ENCODE data around the gene SLC30A4. TPM values are rescaled to one million over a fixed set of nuclear protein-coding genes. Genes with fewer than 3 reads are reported as not detected.

Gene SLC30A4
- total RNA-seq, 4 donors from 2014 or later: 8.2 to 13.1 (median 11.2) TPM

DNA sequence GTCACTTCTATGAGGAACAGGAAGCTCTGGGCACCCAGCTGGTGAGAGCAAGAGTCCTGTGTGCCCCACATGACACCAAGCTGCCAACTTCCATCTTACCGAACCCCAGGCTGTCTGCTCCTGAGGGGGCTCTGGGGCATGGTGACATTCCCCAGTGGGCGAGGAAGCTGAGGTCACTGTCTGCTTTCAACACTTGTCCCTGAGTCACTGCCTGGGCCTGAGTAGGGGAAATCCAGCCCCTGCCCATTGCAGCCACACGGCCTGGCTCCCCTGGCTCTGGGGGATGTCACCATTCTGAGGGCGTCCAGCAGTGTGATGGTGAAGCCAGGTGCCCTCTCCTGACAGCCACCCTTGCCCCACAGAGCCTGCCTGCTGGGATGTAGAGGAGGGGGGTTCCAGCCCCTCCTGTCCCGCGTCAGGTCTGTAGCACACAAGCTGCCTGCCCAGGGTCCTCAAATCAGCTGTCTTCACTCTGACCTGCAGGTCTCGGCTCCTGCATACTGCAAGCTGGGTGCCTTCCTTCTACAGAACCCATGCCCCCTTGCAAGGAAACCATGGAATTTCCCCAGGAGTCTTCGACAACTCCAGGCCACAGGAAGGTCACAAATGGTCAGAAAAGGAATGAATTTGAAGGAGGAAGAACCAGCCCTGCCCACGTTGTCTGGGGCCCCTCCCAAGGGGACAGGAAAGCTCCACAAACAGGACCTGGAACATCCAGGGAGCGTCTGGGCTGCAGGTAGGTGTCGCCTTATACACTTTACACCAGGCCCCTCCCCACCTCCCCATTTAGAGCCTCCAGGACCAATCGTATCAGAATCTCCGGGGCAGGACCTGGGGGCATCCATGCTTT, 74.3 kb downstream of the SLC30A4 start:
- H3K27me3 ChIP-seq: no peaks in the 10 kb centered on the region
- no peak overlapping the region for H3K27ac ChIP-seq
- no peaks in the 10 kb centered on the region for H3K36me3 ChIP-seq
- H3K4me3 ChIP-seq: no peak overlapping the region
- no peak for DNase-seq (ENCODE audit: low spot score in 2 of 2)
- TF ChIP-seq EP300 (IDR thresholded peaks at IDR 0.05) (no peak), POLR2A (IDR thresholded peaks at IDR 0.05) (no peak), CTCF (IDR thresholded peaks at IDR 0.05) (no peak)
- peaks cover 0 to 5% (median 0%) of the 10 kb centered on the region in 4 donors for H3K4me1 ChIP-seq
- WGBS, 2 donors: 56 to 60% methylated on average over 10 to 13 of the region's 13 CpGs
- no peaks in the 10 kb centered on the region for H3K9me3 ChIP-seq

DNA sequence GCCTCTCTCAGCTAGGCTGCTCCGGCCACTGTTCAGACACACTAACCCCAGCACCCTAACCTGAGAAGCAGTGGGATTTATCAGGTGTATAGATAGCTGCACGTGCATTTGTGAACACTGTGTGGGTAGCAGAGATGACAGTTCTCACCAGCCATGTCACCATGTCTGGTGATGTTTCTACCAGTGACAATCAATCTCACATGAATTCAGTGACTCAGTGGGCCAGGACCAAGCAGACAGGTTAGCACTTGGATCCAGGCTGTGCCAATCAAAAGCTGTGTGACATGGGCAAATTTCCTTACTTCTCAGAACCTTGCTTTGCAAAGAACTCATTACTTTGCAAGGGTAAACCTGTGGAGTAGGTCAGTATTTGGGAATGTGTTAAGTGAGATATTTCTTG, 78.9 kb downstream of the SLC30A4 start:
- 75 to 95% methylated on average over 2 of the region's 2 CpGs for WGBS, 2 donors

DNA sequence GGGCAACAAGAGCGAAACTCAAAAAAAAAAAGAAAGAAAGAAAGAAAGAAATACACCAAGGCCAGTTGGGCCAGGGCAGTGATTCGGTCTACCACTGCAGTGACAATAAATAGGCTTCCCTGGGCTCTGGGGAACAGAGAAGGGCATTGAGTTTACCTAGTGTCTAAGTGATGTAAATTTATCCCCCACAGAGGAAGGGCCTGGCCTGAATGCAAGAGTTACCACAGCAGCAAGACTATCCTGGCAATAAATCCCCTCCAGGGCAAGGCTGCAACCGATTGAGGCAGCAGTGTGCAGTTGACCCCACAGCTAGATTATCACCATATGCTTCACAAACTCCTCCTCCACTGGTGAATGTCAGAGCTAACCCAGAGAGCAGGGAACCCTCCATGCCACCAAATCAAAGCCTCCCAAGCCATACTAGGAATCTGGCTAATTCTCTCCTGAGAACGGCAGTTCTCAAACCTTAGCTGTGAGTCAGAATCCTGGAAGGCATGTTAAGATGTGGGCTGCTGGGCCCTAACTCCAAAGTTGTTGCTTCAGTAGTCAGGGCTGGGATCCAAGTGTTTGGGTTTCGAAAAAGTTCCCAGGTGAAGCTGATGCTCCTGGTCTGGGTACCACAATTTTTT, 79.9 kb downstream of the SLC30A4 start:
- no peaks in the 10 kb centered on the region for H3K9me3 ChIP-seq
- H3K36me3 ChIP-seq: no peaks in the 10 kb centered on the region
- 61% methylated on average over 5 of the region's 5 CpGs for WGBS, 2 donors
- no peak overlapping the region for H3K27ac ChIP-seq
- H3K27me3 ChIP-seq: no peaks in the 10 kb centered on the region
- no peak for TF ChIP-seq CTCF (IDR thresholded peaks at IDR 0.05)
- DNase-seq (ENCODE audit: low spot score in 2 of 2): no peak
- H3K4me1 ChIP-seq: peaks cover 0 to 5% (median 0%) of the 10 kb centered on the region in 4 donors
- no peak overlapping the region for H3K4me3 ChIP-seq

More for the DNA sequence above, 78.9 kb downstream of the SLC30A4 start:
- Histone ChIP-seq H3K27ac (no peak overlapping the region), H3K9me3 (no peaks in the 10 kb centered on the region), H3K27me3 (no peaks in the 10 kb centered on the region), H3K4me1 (peaks cover 0 to 5% (median 0%) of the 10 kb centered on the region in 4 donors), H3K36me3 (no peaks in the 10 kb centered on the region), H3K4me3 (no peak overlapping the region)
- no peak for DNase-seq (ENCODE audit: low spot score in 2 of 2)
- no peak for TF ChIP-seq POLR2A (IDR thresholded peaks at IDR 0.05)

GRCh38 chr15:45441686-45442085, 80.9 kb downstream of the SLC30A4 start:
- no peaks in the 10 kb centered on the region for H3K27me3 ChIP-seq
- peaks cover 0 to 5% (median 0%) of the 10 kb centered on the region in 4 donors for H3K4me1 ChIP-seq
- H3K36me3 ChIP-seq: no peaks in the 10 kb centered on the region
- DNase-seq (ENCODE audit: low spot score in 2 of 2): no peak
- no peaks in the 10 kb centered on the region for H3K9me3 ChIP-seq
- H3K27ac ChIP-seq: no peak overlapping the region
- WGBS, 2 donors: 48 to 55% methylated on average over 8 of the region's 8 CpGs
- no peak overlapping the region for H3K4me3 ChIP-seq
- TF ChIP-seq POLR2A (IDR thresholded peaks at IDR 0.05) (no peak), CTCF (IDR thresholded peaks at IDR 0.05) (no peak)

- Histone ChIP-seq H3K9me3 (no peaks in the 10 kb centered on the region), H3K4me3 (no peak overlapping the region), H3K27me3 (no peaks in the 10 kb centered on the region), H3K4me1 (peaks cover 0 to 5% (median 0%) of the 10 kb centered on the region in 4 donors), H3K36me3 (no peaks in the 10 kb centered on the region), H3K27ac (no peak overlapping the region)
- TF ChIP-seq EP300 (IDR thresholded peaks at IDR 0.05): no peak
- no peak for TF ChIP-seq CTCF (IDR thresholded peaks at IDR 0.05)
- no peak for TF ChIP-seq POLR2A (IDR thresholded peaks at IDR 0.05)
- DNase-seq (ENCODE audit: low spot score in 2 of 2): no peak
Observed at GRCh38 chr15:45441036-45441435, 81.5 kb downstream of the SLC30A4 start.

Data from tibial nerve (tissue), 4 donors.